Measurements from ENCODE around the gene SERAC1. TPM values are rescaled to one million over a fixed set of nuclear protein-coding genes. Genes with fewer than 3 reads are reported as not detected.
"Not testable (repeated sequence)": the region's sequence is repeated elsewhere in the genome, so short reads cannot be mapped to it uniquely, and the experiment has no call there.

The SERAC1 gene
- total and polyA plus RNA-seq, 2 donors (not counting 1 experiment from before 2014, with no cell fraction given), result 1.9 to 5.8 TPM

DNA sequence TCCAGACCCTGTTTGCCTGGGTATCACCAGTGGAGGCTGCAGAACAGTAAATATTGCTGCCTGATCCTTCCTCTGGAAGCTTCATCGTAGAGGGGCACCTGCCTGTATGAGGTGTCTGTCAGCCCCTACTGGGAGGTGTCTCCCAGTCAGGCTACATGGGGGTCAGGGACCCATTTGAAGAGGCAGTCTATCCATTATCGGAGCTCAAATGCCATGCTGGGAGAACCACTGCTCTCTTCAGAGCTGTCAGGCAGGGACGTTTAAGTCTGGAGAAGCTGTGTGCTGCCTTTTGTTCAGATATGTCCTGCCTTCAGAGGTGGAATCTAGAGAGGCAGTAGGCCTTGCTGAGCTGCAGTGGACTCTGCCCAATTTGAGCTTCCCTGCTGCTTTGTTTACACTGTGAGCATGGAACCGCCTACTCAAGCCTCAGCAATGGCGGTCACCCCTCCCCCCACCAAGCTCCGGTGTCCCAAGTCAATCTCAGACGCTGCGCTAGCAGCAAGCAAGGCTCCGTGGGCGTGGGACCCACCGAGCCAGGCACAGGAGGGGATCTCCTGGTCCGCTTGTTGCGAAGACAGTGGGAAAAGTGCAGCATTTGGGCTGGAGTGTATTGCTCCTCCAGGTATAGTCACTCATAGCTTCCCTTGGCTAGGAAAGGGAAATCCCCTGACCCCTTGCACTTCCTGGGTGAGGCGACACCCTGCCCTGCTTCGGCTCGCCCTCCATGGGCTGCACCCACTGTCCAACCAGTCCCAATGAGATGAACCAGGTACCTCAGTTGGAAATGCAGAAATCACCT is 15.3 kb upstream of the SERAC1 start:
- ATAC-seq (ENCODE audit: low read depth); H3K9ac ChIP-seq (ENCODE audit: low read length); H3K27me3 Mint-ChIP-seq; H3K4me1 ChIP-seq (ENCODE audit: control insufficient read depth in 2 of 2, insufficient read depth in 2 of 2, low read length in 2 of 2); H2AFZ ChIP-seq (ENCODE audit: insufficient read depth, low read depth, low read length, poor library complexity, severe bottlenecking); H3K9me3 Mint-ChIP-seq (ENCODE audit: insufficient read depth); H3K4me3 Mint-ChIP-seq; intact Hi-C loops (cut with micrococcal nuclease); H3K27ac ChIP-seq (ENCODE audit: low read length in 2 of 2); H4K20me1 ChIP-seq (ENCODE audit: control insufficient read depth, insufficient read depth, low read length, poor library complexity, severe bottlenecking); H3K79me2 ChIP-seq (ENCODE audit: control insufficient read depth, insufficient read depth, low read length); H3K4me3 ChIP-seq (ENCODE audit: control extremely low read depth in 1 of 5, extremely low read depth in 1 of 5, insufficient read depth in 1 of 5, low read depth in 2 of 5, low read length in 4 of 5); CTCF ChIA-PET; H3K36me3 ChIP-seq (replicated peaks in 1 of 2; ENCODE audit: control extremely low read depth in 1 of 2, control insufficient read depth in 1 of 2, extremely low read depth in 1 of 2, insufficient read depth in 2 of 2, low read length in 1 of 2); H3K27ac Mint-ChIP-seq; POLR2A ChIA-PET; DNase-seq; H3K4me1 Mint-ChIP-seq; H3K4me2 ChIP-seq (replicated peaks; ENCODE audit: low read depth, low read length, poor library complexity, severe bottlenecking); H3K27me3 ChIP-seq (replicated peaks in 1 of 4; ENCODE audit: control extremely low read depth in 1 of 4, control insufficient read depth in 3 of 4, insufficient read depth in 4 of 4, low read length in 3 of 4): not testable (repeated sequence)
- 96% methylated on average over 13 of the region's 16 CpGs for WGBS (ENCODE audit: insufficient coverage)
- peaks cover 0 to 11% (median 0%) of the 10 kb centered on the region in 3 donors for H3K9me3 ChIP-seq (ENCODE audit: control extremely low read depth in 1 of 3, control insufficient read depth in 2 of 3, insufficient read depth in 1 of 3, low read length in 2 of 3)

DNA sequence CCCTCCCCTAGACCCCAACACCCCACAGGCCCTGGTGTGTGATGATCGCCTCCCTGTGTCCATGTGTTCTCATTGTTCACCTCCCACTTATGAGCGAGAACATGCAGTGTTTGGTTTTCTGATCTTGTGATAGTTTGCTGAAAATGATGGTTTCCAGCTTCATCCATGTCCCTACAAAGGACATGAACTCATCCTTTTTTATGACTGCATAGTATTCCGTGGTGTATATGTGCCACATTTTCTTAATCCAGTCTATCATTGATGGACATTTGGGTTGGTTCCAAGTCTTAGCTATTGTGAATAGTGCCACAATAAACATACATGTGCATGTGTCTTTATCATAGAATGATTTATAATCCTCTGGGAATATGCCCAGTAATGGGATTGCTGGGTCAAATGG is 9.7 kb upstream of the SERAC1 start:
- POLR2A ChIA-PET, result not testable (repeated sequence)

More for the DNA sequence above, 9.7 kb upstream of the SERAC1 start:
- H3K27me3 ChIP-seq (replicated peaks in 1 of 4; ENCODE audit: control extremely low read depth in 1 of 4, control insufficient read depth in 3 of 4, insufficient read depth in 4 of 4, low read length in 3 of 4); H3K27ac Mint-ChIP-seq; H3K9me3 ChIP-seq (ENCODE audit: control extremely low read depth in 1 of 3, control insufficient read depth in 2 of 3, insufficient read depth in 1 of 3, low read length in 2 of 3); H3K4me2 ChIP-seq (replicated peaks; ENCODE audit: low read depth, low read length, poor library complexity, severe bottlenecking); H3K4me1 ChIP-seq (ENCODE audit: control insufficient read depth in 2 of 2, insufficient read depth in 2 of 2, low read length in 2 of 2); H3K27ac ChIP-seq (ENCODE audit: low read length in 2 of 2); H3K27me3 Mint-ChIP-seq; H2AFZ ChIP-seq (ENCODE audit: insufficient read depth, low read depth, low read length, poor library complexity, severe bottlenecking); H4K20me1 ChIP-seq (ENCODE audit: control insufficient read depth, insufficient read depth, low read length, poor library complexity, severe bottlenecking); H3K4me3 Mint-ChIP-seq; ATAC-seq (ENCODE audit: low read depth); H3K9ac ChIP-seq (ENCODE audit: low read length); intact Hi-C loops (cut with micrococcal nuclease); DNase-seq; H3K9me3 Mint-ChIP-seq (ENCODE audit: insufficient read depth); H3K4me1 Mint-ChIP-seq; H3K4me3 ChIP-seq (ENCODE audit: control extremely low read depth in 1 of 5, extremely low read depth in 1 of 5, insufficient read depth in 1 of 5, low read depth in 2 of 5, low read length in 4 of 5); CTCF ChIA-PET; H3K36me3 ChIP-seq (replicated peaks in 1 of 2; ENCODE audit: control extremely low read depth in 1 of 2, control insufficient read depth in 1 of 2, extremely low read depth in 1 of 2, insufficient read depth in 2 of 2, low read length in 1 of 2): not testable (repeated sequence)
- H3K79me2 ChIP-seq (ENCODE audit: control insufficient read depth, insufficient read depth, low read length), result peaks cover 17% of the 10 kb centered on the region
- WGBS (ENCODE audit: insufficient coverage), result no CpG with 5 or more reads among the region's 3 CpGs

All from B cell (primary cell).